RWPE1 (cell line): Measurements from ENCODE around the gene ITPR3.

Experiments used
- CTCF ChIA-PET: fragments of 350-600 bp; sonication (Branson Sonifier 250); formaldehyde crosslinking; extraction: SDS; loops from one replicate; lab custom pipeline; 2021; lab: Yijun Ruan, JAX
- POLR2A ChIA-PET: fragments of 400-600 bp; formaldehyde crosslinking; extraction: SDS; loops from one replicate; lab custom pipeline; 2020; ENCODE audit warnings: antibody characterized with exemption; ENCODE audit not compliant: low non-redundant PET; lab: Yijun Ruan, JAX
- DNase-seq: peaks from one replicate; pipeline ENCODE4 v3.0.0; 2012; ENCODE audit warnings: low spot score
- H3K27ac ChIP-seq: fragments of 450-650 bp; 2 replicates; pipeline ENCODE4 v1.5.1; 2017
- TF ChIP-seq, protein P1 (sequence below): fragments of 450-650 bp; conservative IDR thresholded peaks from 2 replicates; pipeline ENCODE4 v1.5.1; 2017; ENCODE audit warnings: low read depth, mild to moderate bottlenecking

ITPR3 gene

GRCh38 chr6:33686981-33687975 lies 66.2 kb downstream of the ITPR3 start:
- peak overlapping the region; percentile 96 for H3K27ac ChIP-seq
- ChIA-PET POLR2A (no interaction called here), CTCF (interaction anchor here (0.6 to 1.0 kb wide), 4 partner anchors 12 to 73 kb away, joined by 3 to 4 read pairs (median 4); no protein-coding TSS in a partner anchor)
- TF ChIP-seq, protein P1, sequence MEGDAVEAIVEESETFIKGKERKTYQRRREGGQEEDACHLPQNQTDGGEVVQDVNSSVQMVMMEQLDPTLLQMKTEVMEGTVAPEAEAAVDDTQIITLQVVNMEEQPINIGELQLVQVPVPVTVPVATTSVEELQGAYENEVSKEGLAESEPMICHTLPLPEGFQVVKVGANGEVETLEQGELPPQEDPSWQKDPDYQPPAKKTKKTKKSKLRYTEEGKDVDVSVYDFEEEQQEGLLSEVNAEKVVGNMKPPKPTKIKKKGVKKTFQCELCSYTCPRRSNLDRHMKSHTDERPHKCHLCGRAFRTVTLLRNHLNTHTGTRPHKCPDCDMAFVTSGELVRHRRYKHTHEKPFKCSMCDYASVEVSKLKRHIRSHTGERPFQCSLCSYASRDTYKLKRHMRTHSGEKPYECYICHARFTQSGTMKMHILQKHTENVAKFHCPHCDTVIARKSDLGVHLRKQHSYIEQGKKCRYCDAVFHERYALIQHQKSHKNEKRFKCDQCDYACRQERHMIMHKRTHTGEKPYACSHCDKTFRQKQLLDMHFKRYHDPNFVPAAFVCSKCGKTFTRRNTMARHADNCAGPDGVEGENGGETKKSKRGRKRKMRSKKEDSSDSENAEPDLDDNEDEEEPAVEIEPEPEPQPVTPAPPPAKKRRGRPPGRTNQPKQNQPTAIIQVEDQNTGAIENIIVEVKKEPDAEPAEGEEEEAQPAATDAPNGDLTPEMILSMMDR = no peak
- no peak for DNase-seq

- peak overlapping the region; percentile 96 for H3K27ac ChIP-seq
- no peak for DNase-seq
- CTCF ChIA-PET = interaction anchor here (0.8 kb wide), 1 partner anchor 15 kb away, joined by 3 read pairs; no protein-coding TSS in a partner anchor
- POLR2A ChIA-PET = no interaction called here
- TF ChIP-seq, protein P1 = no peak
Observed at GRCh38 chr6:33688006-33688405, 66.9 kb downstream of the ITPR3 start.

DNA sequence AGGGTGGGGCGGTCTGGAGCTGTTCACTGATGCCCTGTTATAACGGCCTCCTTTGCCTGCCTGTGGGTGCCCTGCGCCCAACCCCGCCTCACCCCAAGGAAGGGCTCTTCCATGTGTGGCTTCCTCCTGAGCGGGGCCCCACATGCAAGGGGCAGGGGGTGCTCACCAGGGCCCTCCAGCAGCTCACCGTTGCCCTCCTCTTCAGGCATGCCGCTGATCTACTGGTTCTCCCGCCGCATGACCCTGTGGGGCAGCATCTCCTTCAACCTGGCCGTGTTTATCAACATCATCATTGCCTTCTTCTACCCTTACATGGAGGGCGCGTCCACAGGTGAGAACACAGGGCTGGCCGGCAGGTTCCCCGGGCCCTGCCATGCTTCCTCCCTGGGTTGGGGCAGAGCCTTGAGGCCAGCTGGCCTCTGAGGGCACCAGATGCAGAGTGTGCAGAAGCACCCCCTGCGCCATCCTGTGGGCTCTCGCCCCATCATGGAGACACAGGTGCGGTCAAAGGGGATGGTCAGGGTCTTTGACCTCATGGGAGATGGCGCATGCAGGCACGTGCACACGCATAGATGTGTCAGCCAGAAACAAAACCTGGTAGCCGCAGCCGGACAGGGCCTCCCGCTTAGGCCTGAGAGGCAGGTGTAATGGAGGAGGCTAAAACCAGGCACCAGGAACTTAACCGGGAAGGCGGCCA lies 67.5 kb downstream of the ITPR3 start:
- DNase-seq = no peak
- ChIA-PET CTCF (no interaction called here), POLR2A (no interaction called here)
- H3K27ac ChIP-seq = peak overlapping the region; percentile 96
- TF ChIP-seq, protein P1 = no peak

DNA sequence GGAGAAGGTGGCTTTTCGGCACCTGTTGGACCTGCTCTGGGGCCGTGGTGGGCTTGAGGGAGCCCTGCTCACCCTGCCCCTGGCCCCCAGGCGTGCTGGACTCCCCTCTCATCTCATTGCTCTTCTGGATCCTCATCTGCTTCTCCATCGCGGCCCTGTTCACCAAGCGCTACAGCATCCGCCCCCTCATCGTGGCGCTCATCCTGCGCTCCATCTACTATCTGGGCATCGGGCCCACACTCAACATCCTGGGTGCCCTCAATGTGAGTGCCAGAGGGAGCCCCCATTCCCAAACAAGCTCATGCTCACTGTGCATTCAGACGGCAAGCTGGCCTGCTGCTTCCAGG lies 68.0 kb downstream of the ITPR3 start:
- POLR2A ChIA-PET = no interaction called here
- CTCF ChIA-PET = no interaction called here
- no peak for DNase-seq

DNA sequence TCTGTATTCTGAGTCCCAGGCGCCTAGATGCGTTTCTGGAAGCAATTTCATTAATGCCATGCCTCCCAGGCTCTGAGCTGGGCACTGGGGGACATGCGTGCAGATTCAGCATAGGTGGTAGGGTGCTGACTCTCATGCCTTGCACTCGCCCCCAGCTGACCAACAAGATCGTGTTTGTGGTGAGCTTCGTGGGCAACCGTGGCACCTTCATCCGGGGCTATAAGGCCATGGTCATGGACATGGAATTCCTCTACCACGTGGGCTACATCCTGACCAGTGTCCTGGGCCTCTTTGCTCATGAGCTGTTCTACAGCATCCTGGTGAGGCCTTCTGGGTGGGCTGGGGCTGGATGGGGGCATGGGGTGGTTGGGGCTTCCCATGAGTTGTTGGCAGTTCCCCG lies 68.8 kb downstream of the ITPR3 start:
- DNase-seq = no peak
- CTCF ChIA-PET = interaction anchor here (0.5 to 0.7 kb wide), 2 partner anchors 233 to 402 kb away, joined by 3 read pairs; no protein-coding TSS in a partner anchor
- POLR2A ChIA-PET = no interaction called here
- TF ChIP-seq, protein P1 = no peak
- H3K27ac ChIP-seq = peak overlapping the region; percentile 96

More for the DNA sequence above, 68.0 kb downstream of the ITPR3 start:
- TF ChIP-seq, protein P1 = no peak
- H3K27ac ChIP-seq = peak overlapping the region; percentile 96

DNA sequence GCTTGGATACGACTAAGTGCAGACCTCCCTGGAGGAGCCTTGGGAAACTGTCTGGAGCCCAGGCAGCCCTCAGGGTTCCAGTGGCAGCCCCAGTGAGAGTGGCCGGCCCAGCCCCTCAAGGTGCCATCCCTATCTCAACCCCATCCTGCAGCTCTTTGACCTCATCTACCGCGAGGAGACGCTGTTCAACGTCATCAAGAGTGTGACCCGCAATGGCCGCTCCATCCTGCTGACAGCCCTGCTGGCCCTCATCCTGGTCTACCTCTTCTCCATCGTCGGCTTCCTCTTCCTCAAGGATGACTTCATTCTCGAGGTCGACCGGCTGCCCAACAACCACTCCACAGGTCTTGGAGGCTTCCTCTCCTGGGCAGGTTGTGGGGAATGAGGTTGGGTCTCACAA lies 69.6 kb downstream of the ITPR3 start:
- peak overlapping the region; percentile 96 for H3K27ac ChIP-seq
- TF ChIP-seq, protein P1 = no peak
- no peak for DNase-seq
- POLR2A ChIA-PET = no interaction called here
- CTCF ChIA-PET = interaction anchor here (0.6 to 0.9 kb wide), 2 partner anchors 11 to 81 kb away, joined by 3 to 5 read pairs; no protein-coding TSS in a partner anchor
